Skeletal muscle tissue (tissue), 4 donors: Measurements from ENCODE around the gene GLI2. TPM values are rescaled to one million over a fixed set of nuclear protein-coding genes. Genes with fewer than 3 reads are reported as not detected.

Experiments
- H3K27ac ChIP-seq: one replicate; pipeline ENCODE4 v1.7.0; 2013; ENCODE audit warnings: mild to moderate bottlenecking, low read depth, low read length, inconsistent platforms
- H3K27me3 ChIP-seq, 3 donors: one replicate each; pipeline ENCODE4 v1.7.0; 2013; ENCODE audit warnings: low read length in 3 of 3; ENCODE audit not compliant: control insufficient read depth in 3 of 3, insufficient read depth in 3 of 3
- H3K36me3 ChIP-seq, 3 donors: one replicate each; pipeline ENCODE4 v1.7.0; 2013; ENCODE audit warnings: low read length in 3 of 3; ENCODE audit not compliant: control insufficient read depth in 3 of 3, insufficient read depth in 3 of 3
- H3K4me1 ChIP-seq, 3 donors: one replicate each; pipeline ENCODE4 v1.7.0; 2013; ENCODE audit warnings: low read length in 3 of 3, mild to moderate bottlenecking in 3 of 3; ENCODE audit not compliant: control insufficient read depth in 3 of 3, insufficient read depth in 3 of 3
- H3K4me3 ChIP-seq, 3 donors: one replicate each; pipeline ENCODE4 v1.7.0; 2013; ENCODE audit warnings: low read length in 3 of 3
- H3K9ac ChIP-seq, 3 donors: one replicate each; pipeline ENCODE4 v1.7.0; 2013; ENCODE audit warnings: low read length in 3 of 3, mild to moderate bottlenecking in 3 of 3, moderate library complexity in 2 of 3, low read depth in 1 of 3
- H3K9me3 ChIP-seq, 3 donors: one replicate each; pipeline ENCODE4 v1.7.0; 2013; ENCODE audit warnings: low read length in 3 of 3; ENCODE audit not compliant: control insufficient read depth in 3 of 3
- total RNA-seq: library from RNA; depleted of rRNA; stranded (reverse); fragments of >200 nt; gene quantifications from one replicate; pipeline ENCODE4 v1.2.3, GENCODE V29; 2014
- donor health status: Osteomylitis.

The GLI2 gene
- total RNA-seq, 1 donor from 2014 or later, result 3.1 TPM

DNA sequence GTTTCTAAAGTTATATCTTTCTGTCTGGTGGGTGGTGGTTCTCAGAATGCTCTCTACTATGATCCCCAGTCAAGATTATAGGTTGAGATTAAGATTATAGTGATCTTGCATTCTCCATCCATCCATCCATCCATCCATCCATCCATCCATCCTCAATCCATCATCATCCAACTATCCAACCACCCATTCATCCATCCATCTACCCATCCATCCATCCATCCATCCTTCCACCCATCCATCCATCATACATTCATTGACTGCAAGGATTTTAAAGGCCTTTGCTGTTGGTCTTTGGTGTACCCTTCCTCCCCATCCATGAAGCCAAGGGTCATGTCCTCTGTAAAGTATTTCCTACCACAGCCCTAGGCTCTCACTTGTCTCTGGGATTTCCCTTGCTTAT lies 13.1 kb downstream of the GLI2 start:
- H3K27me3 ChIP-seq, result peaks cover 2 to 5% (median 3%) of the 10 kb centered on the region in 3 donors
- H3K36me3 ChIP-seq, result no peaks in the 10 kb centered on the region
- H3K9ac ChIP-seq, result no peak overlapping the region
- H3K27ac ChIP-seq, result no peak overlapping the region
- peaks cover 0 to 4% (median 0%) of the 10 kb centered on the region in 3 donors for H3K4me1 ChIP-seq
- H3K9me3 ChIP-seq, result no peaks in the 10 kb centered on the region
- no peak overlapping the region for H3K4me3 ChIP-seq

DNA sequence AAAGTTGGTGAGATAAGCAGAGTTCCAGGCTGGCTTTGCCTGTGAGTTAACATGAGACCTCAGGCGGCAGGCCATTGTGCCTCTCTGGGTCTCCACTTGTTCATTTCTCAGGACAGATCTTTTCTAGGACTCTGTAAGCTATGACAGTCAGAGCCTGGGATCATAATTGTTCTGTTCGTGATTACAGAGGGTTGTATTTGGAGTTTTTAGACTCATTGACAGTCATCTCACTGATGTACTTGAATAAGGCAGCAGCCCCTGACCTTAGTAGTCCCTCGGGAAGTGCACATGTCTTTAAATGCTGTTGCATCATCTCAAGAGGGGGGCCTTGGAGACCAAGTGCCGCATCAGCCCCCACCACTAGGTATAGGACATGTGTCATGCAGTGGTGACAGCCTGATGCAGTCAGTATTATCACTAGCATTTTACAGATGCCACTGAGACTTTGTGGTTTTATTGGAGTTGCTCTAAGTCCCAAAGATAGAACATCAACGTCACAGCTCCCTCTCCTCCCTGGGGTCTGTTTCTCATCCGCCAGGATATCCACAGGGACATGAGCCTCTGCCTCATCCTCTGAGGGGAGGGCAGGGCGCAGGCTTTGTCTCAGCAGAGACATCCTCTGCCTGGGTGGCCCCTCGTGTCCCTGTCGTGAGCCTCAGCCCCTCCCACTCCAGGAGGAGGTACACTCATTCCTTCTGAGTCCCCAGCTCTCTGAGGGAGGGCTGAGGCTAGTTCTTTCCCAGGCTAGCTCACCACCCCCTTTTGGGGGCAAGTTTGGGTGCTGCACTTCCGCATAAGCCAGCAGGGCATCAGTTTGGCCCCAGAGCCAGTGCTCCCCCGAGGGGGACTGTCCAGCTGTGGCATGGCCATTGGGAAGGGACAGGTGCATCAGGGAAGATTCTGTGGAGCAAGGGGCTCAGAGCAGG lies 14.1 kb downstream of the GLI2 start:
- Histone ChIP-seq H3K4me1 (peaks cover 0 to 4% (median 0%) of the 10 kb centered on the region in 3 donors), H3K27me3 (peaks cover 0 to 2% (median 0%) of the 10 kb centered on the region in 3 donors), H3K9me3 (no peaks in the 10 kb centered on the region), H3K4me3 (no peak overlapping the region), H3K27ac (no peak overlapping the region), H3K9ac (peak overlapping the region in 1 of 3 donors; percentile 3), H3K36me3 (no peaks in the 10 kb centered on the region)

DNA sequence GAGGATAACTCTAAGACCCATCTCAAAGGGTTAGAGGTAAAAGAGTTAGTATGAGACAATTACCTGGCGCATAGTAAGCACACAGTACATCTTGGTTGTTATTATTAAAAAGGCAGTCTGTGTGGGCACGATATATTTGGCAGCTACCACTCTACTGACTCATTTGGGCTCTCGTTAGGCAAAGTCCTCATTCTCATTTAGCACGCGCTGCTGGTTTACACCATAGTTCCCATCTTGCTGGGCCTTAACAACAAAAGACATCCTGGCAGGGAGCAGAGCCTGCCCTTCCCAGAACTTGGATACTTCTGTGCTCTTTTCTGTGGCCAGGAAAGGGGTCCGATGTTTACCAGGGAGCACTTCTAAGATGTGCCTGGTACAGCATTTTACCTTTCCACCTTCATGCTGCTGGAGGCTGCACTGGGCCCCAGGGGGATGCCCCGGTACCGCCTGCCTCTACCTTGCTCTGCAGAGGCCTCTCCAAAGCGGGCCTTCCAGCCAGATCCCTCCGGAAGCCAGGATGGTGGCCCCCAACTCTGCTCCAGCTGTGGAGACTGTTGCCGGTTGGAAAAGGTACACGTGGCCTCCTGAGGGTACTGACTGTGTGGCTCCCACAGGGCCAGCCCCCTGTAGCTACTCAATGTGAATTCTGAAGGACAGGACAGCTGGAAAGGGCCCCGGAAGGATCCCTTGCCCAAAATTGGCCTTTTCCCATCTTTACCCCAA lies 15.0 kb downstream of the GLI2 start:
- Histone ChIP-seq H3K4me1 (peaks cover 0 to 4% (median 0%) of the 10 kb centered on the region in 3 donors), H3K9ac (peak overlapping the region in 1 of 3 donors; percentile 3)

DNA sequence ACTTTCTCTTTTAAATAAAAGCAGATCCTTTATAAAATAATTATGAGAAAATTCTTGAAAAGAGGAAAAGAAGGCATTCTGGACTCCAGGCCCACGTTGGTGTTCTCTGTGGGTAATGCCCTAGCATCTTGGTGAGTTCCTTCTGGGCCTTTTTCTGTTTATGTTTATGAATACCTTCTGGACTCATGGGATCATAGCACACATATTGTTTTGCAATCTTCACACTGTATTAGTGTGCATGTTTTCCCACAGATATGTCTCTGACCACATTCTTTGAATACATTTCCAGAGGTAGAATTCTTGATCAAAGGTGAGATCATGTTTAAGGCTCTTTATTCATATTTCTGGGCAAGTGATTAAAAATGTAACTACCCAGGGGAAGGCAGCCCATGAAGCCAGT lies 15.9 kb downstream of the GLI2 start:
- Histone ChIP-seq H3K4me3 (no peak overlapping the region), H3K9ac (no peak overlapping the region), H3K27me3 (peaks cover 0 to 2% (median 0%) of the 10 kb centered on the region in 3 donors), H3K27ac (no peak overlapping the region), H3K36me3 (no peaks in the 10 kb centered on the region), H3K9me3 (no peaks in the 10 kb centered on the region), H3K4me1 (peaks cover 0 to 4% (median 0%) of the 10 kb centered on the region in 3 donors)

More for the DNA sequence above, 15.0 kb downstream of the GLI2 start:
- Histone ChIP-seq H3K36me3 (no peaks in the 10 kb centered on the region), H3K27ac (no peak overlapping the region), H3K9me3 (no peaks in the 10 kb centered on the region), H3K4me3 (no peak overlapping the region), H3K27me3 (peaks cover 0 to 2% (median 0%) of the 10 kb centered on the region in 3 donors)

DNA sequence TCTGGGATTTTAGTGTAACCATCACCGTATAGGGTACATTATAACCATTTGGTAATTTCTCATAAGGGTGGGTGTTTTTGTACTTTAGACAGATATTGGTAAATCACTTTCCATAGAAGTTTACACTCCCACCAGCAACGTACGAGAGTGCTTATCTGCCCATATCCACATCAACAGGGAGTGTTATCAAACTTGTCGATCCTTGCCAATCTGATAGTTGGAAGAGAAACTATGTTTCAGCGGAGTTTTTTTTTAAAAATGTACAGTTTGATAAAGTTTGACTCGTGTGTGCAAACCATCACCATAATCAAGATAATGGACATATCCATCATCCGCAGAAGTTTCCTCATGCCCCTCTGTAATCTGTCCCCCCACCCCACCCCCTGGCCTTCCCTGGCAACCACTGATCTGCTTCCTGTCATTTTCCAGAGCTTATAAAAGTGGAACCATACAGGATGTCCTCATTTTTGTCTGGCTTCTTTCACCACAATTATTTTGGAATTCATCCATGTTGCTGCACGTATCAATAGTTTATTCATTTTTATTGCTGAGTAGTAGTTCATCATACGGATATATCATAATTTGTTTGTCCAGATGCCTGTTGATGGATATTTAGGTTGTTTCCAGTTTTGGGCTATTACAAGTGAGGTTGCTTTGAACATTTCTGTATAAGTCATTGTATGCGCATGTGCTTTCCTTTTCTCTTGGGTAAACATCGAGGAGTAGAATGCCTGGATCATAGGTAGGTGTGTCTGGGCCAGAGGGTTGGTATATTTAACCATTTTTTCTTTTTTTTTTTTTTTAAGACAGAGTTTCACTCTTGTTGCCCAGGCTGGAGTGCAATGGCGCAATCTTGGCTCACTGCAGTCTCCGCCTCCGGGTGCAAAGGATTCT lies 18.6 kb downstream of the GLI2 start:
- Histone ChIP-seq H3K4me3 (no peak overlapping the region), H3K9ac (no peak overlapping the region), H3K4me1 (peaks cover 10 to 16% (median 13%) of the 10 kb centered on the region in 3 donors), H3K27ac (no peak overlapping the region), H3K27me3 (no peaks in the 10 kb centered on the region), H3K9me3 (no peaks in the 10 kb centered on the region), H3K36me3 (no peaks in the 10 kb centered on the region)

DNA sequence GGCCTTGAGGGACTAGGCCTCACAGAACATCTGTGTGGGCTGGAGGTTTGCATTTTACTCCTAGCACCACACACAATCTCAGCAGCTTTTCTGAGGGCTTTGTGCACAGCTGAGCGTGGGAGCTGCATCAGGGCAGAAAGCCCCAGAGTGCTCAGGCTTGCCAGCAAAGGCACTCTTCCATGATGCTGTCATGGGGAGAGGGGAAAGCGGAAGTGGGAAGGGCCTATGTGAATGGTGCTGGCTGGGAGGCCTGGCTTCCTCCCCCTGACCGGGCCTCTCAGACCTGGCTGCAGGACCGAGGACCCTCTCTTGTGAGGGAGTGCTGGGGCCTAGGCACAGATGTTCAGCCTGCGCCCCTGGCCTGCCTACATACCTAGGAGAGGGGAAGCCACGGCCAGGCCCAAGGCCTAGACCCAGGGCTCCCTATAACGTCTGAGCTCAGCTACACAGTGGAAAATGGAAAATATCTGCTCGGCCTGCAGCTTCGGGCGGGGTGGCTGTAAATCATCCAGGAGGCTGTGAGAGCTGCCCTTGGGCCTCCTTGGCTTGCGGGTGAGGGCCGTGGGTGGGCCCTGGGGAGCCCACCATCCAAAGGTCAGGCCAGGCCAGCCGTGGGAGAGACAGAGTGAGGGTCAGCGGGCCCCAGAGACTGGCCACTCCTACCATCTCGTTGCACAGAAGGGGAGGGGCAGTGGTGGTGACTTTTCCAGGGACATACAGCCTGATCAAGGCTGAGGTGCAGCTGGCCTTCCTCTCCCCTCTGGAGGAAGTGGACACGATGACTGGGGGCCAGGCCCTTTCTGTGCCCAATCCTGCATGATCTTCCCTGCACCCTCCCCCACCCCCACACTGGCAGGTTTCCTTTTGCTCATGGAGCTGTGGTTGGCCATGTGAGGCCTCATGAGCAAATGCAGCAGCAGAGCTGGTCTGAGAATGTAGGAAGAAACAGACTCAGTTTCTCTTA lies 22.8 kb downstream of the GLI2 start:
- peaks cover 10 to 25% (median 22%) of the 10 kb centered on the region in 3 donors for H3K4me1 ChIP-seq
- H3K36me3 ChIP-seq, result no peaks in the 10 kb centered on the region
- H3K27me3 ChIP-seq, result no peaks in the 10 kb centered on the region
- no peak overlapping the region for H3K4me3 ChIP-seq
- H3K9ac ChIP-seq, result peak overlapping the region in 2 of 3 donors; percentile 27 to 33
- peak overlapping the region; percentile 16 for H3K27ac ChIP-seq
- no peaks in the 10 kb centered on the region for H3K9me3 ChIP-seq

DNA sequence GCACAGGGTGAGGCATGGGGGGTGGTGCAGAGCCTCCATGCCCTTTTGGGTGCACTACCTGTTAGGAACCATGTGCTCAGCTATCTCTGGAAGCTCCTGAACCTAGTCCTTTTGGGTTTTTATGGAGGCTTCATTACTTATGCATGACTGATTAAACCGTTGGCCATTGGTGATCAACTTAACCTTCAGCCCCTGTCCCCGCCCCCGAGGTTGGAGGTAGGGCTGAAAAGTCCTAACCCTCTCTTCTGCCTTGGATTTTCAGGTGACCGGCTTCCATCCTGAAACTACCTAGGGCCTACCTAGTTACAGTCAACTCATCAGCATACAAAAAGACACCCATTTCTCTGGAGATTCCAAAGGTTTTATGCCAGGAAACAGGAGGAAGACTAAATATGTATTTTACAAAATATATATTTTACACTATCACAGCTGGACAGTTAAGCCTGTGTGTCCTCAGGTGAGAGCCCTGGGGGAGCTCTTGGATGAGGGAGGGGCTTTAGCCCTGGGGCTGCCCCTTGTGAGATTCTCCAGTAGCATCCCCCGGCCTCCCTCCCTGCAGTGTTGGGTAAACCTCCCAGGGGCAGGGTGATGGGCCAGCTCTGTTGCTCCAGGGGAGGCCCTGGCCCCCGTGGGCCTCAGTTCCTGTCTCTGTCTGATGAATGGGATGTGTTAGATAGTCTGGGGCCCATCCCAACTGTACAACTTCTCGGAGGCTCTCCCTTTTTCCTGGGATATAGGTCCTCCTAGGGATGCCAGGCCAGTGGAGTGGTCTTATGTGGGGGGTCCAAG lies 24.1 kb downstream of the GLI2 start:
- Histone ChIP-seq H3K27me3 (peaks cover 0 to 4% (median 4%) of the 10 kb centered on the region in 3 donors), H3K4me3 (no peak overlapping the region), H3K9me3 (no peaks in the 10 kb centered on the region), H3K36me3 (no peaks in the 10 kb centered on the region), H3K9ac (no peak overlapping the region), H3K4me1 (peaks cover 15 to 37% (median 26%) of the 10 kb centered on the region in 3 donors), H3K27ac (no peak overlapping the region)

DNA sequence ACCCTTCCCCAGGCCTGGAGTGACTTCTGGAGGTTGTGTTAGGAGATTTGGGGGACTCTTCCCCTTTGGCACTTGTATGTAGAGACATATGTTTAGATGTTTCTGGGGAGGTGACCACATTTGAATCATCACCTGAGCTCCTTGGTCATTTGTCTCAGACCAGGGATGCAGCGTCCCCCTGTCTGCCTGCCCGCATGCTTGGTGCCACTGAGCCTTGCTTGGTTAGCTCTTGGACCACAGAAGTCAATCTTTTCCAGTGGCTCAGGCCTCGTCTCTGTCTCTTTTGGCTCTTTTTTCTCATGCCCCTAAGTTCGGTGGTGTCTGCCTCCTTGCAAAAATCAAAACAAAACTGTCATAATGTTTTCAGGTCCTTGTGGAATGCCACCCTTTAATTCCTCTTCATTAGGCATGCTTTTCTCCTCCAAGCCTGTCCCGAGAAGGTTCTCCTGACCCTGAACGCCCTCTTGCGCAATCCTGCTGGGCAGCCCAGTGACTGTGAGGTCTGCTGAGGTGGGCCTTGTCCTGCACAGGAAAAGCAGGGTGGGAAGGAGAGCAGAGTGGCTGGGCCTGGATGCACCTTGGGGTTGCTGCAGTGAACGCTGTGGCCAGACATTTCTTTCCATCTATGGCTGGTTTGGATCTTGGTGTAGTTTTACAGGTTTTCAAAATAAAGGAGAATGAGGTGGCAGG lies 24.9 kb downstream of the GLI2 start:
- no peaks in the 10 kb centered on the region for H3K9me3 ChIP-seq
- H3K4me3 ChIP-seq, result no peak overlapping the region
- peaks cover 0 to 12% (median 8%) of the 10 kb centered on the region in 3 donors for H3K27me3 ChIP-seq
- no peak overlapping the region for H3K9ac ChIP-seq
- peaks cover 23 to 45% (median 35%) of the 10 kb centered on the region in 3 donors for H3K4me1 ChIP-seq
- H3K36me3 ChIP-seq, result no peaks in the 10 kb centered on the region
- no peak overlapping the region for H3K27ac ChIP-seq
